Skeletal muscle cell (primary cell): ENCODE results near the gene ZCCHC12.
"Not testable (repeated sequence)": the region's sequence is repeated elsewhere in the genome, so short reads cannot be mapped to it uniquely, and the experiment has no call there.

Experiments used
- DNase-seq: peaks from one replicate; pipeline ENCODE4 v3.0.0-alpha.2; 2010; ENCODE audit warnings: low read depth
- H3K4me3 ChIP-seq: 2 replicates; pipeline ENCODE4 v1.5.1; 2011; ENCODE audit warnings: low read depth, mild to moderate bottlenecking, control low read depth, low read length, moderate library complexity

Gene ZCCHC12

GRCh38 chrX:118823263-118824172 lies at the start of gene ZCCHC12:
ZCCHC12 (plus strand) TSS chrX:118823824; CDS start chrX:118825245, 1,421 bp downstream.
- H3K4me3 ChIP-seq: peak within 1 kb of the TSS; percentile 34
- no peak for DNase-seq

DNA sequence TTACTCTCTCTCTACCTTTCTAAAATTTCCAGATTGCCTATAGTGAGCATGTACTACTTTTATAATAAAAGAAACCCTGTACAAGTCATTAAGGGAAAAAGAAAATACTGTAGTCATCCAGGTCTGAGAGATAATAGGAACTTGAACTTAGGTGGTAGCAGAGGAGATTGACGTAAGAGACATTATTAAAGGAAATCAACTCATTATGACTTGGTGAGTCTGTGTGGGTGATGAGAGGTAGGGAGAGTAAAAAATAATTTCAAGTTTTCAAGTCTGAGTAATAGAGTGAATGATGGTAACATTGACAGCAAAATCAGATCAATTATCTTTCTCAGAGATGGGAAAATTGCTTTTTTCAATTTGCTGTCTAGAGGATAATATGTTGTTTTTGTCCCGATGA lies 44.0 kb upstream of the ZCCHC12 start:
- no peak overlapping the region for H3K4me3 ChIP-seq
- DNase-seq: no peak

GRCh38 chrX:118780509-118780908 lies 43.1 kb upstream of the ZCCHC12 start:
- no peak for DNase-seq
- H3K4me3 ChIP-seq: no peak overlapping the region

DNA sequence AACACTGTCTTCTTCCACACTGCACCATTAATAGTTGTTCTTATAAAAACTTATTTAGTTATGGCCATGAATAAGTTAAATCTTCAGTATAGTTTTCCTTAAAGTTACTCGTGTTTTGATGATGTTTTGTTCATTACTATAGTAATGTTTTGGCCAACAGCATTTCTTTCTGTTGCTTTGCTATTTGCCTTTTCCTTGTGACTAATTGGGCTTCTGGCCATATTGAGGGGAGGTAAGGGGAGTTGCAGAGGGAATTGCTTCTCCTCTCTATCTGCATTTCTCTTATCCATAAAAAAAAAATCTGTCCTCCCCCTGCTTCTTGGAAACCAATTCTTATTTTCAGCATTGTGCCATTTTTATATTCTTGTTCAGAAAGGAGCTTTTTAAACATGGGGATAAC lies 42.7 kb upstream of the ZCCHC12 start:
- H3K4me3 ChIP-seq: no peak overlapping the region
- no peak for DNase-seq

GRCh38 chrX:118795528-118796280 lies 27.9 kb upstream of the ZCCHC12 start:
- DNase-seq: no peak
- H3K4me3 ChIP-seq: no peak overlapping the region

DNA sequence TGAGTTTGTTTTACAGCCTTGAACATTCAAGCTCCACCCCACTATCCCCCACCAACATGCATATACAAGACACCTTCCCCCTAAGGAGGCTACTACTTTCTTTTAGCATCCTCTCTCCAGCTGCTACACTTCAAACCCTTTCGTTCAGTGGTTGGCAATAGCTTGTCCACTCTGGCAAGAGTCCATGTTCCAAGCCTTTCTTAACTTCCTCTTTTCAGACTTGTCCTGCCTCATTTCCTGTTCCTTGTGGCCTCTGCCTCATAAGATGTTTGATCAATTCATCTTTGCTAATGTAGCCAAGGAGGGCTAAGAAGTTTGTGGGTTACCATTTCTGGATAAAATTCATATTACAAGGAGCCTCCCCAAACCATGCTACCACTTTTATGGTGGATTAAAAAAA lies 20.8 kb upstream of the ZCCHC12 start:
- DNase-seq: peak; percentile 26
- H3K4me3 ChIP-seq: no peak overlapping the region

- DNase-seq: no peak
- H3K4me3 ChIP-seq: no peak overlapping the region
Measured at GRCh38 chrX:118807151-118808017, 16.2 kb upstream of the ZCCHC12 start.

DNA sequence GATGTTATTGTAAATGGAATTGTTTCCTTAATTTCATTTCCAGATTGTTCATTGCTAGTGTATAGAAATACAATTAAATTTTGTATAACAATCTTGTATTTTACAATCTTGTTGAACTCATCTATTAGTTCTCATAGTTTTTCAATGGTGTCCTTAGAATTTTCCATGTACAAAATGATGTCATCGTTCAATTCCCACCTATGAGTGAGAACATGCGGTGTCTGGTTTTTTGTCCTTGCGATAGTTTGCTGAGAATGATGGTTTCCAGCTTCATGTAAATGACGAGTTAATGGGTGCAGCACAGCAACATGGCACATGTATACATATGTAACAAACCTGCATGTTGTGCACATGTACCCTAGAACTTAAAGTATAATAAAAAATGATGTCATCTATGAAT lies 6.4 kb upstream of the ZCCHC12 start:
- DNase-seq, H3K4me3 ChIP-seq: not testable (repeated sequence)

DNA sequence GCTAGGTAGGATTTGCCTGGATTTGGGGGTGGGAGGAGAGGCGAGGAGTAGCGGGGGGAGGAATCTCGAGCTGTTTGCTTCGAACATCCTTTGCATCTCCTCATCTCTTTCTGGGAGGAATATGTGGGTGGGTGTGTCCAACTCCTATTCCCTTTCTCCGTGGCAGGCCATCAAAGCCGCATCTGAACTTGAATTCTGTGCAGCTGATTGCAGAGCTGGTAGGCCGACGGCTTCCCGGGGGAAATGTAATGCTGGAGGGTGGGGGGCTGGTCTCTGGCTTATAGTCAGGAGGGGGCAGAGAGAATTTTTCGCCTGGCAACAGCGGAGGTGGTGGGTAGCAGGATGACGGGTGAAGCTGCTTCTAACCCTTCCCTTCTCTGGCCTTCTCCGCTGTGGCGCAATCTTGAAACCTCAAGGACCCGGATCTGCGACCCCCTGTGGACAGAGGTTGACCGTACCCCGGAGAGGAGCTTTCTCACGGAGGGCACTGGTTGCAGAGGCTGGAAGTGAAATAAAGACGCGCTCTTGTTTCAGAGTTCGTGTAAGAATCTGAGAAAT lies 628 bp downstream of the ZCCHC12 start:
- peak overlapping the region; percentile 34 for H3K4me3 ChIP-seq
- DNase-seq: no peak

GRCh38 chrX:118825227-118825626 lies 1.6 kb downstream of the ZCCHC12 start:
- DNase-seq: no peak
- no peak overlapping the region for H3K4me3 ChIP-seq

GRCh38 chrX:118839334-118839958 lies 15.8 kb downstream of the ZCCHC12 start:
- no peak for DNase-seq

DNA sequence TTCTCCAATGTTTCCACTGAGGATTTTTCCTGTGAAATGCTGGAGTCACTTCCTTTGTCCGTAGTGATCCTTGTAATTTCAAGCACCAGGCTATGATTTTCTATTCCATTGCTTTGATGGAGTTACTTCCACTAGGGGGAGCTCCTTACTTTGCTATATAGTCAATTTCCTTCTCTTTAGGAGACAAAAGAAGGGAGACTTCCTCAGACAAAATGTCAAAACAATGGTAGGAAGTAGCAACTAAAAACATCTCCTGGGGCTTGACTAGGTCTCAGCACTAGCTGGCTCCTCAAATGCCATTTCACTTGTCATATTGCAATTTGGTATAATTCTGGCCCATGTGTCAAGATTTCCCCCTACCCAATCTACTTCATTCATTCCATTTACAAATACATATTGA lies 24.1 kb downstream of the ZCCHC12 start:
- DNase-seq: no peak
- no peak overlapping the region for H3K4me3 ChIP-seq

More at GRCh38 chrX:118839334-118839958, 15.8 kb downstream of the ZCCHC12 start:
- H3K4me3 ChIP-seq: peak overlapping the region; percentile 47

- no peak for DNase-seq
- H3K4me3 ChIP-seq: no peak overlapping the region
Measured at GRCh38 chrX:118853596-118853995, 30.0 kb downstream of the ZCCHC12 start.

- no peak for DNase-seq
- H3K4me3 ChIP-seq: no peak overlapping the region
Measured at GRCh38 chrX:118855681-118856310, 32.2 kb downstream of the ZCCHC12 start.

GRCh38 chrX:118857006-118857405 lies 33.4 kb downstream of the ZCCHC12 start:
- no peak overlapping the region for H3K4me3 ChIP-seq
- no peak for DNase-seq

DNA sequence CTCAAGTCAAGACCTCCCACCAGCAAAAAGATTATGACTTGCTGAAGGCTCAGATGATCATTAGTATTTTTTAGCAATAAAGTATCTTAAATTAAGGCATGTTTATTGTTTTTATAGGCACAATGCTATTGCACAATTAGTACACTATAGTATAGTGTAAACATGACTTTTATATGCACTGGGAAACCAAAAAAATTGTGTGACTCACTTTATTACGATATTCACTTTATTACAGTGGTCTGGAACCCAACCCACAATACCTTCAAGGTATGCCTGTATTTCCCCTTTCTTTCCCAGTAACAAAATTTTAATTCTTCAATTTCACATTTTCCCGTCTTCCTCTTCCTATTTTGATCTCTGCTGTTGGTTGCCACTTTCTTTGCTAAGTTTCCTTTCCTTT lies 37.7 kb downstream of the ZCCHC12 start:
- no peak overlapping the region for H3K4me3 ChIP-seq
- DNase-seq: no peak

DNA sequence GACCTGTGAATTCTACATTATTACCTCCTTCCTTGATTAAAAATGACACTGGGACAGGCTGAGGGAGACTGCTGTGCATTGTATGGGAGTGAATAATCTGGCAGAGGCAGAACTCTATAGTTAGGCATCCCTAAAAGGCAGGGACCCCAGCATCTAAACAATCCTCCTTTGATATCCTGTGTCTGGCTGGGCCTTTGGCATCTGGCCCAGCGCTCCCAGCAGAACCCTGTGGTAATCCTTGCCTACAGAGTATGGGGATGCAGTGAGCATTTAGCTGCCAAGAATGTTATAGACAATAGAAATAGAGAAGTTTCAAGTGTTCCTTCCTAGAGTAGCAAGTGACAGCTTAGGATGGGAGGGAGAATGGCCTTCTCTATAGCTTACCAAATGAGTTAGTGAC lies 38.5 kb downstream of the ZCCHC12 start:
- no peak for DNase-seq
- H3K4me3 ChIP-seq: no peak overlapping the region

GRCh38 chrX:118862979-118863378 lies 39.4 kb downstream of the ZCCHC12 start:
- no peak for DNase-seq

More at GRCh38 chrX:118862979-118863378, 39.4 kb downstream of the ZCCHC12 start:
- no peak overlapping the region for H3K4me3 ChIP-seq
